Ishikawa (cell line): Measurements from ENCODE around the gene CYP26A1.

Experiments used
- CEBPB ChIP-seq: IDR thresholded peaks from 2 replicates; pipeline ENCODE4 v1.6.1; 2012
- CREB1 ChIP-seq: IDR thresholded peaks from 2 replicates; pipeline ENCODE4 v1.6.1; 2012; ENCODE audit warnings: low read depth
- EGR1 ChIP-seq: IDR thresholded peaks from 2 replicates; pipeline ENCODE4 v1.6.1; 2012
- EP300 ChIP-seq: IDR thresholded peaks from 2 replicates; pipeline ENCODE4 v1.6.1; 2012; ENCODE audit warnings: borderline replicate concordance
- FOXM1 ChIP-seq: IDR thresholded peaks from 2 replicates; pipeline ENCODE4 v1.6.1; 2012; ENCODE audit warnings: low read depth, borderline replicate concordance
- MAX ChIP-seq: IDR thresholded peaks from 2 replicates; pipeline ENCODE4 v1.6.1; 2012
- NFIC ChIP-seq: IDR thresholded peaks from 2 replicates; pipeline ENCODE4 v1.6.1; 2012
- RAD21 ChIP-seq: IDR thresholded peaks from 2 replicates; pipeline ENCODE4 v1.6.1; 2012; ENCODE audit warnings: low read depth
- TAF1 ChIP-seq: IDR thresholded peaks from 2 replicates; pipeline ENCODE4 v1.6.1; 2012; ENCODE audit warnings: low read depth, mild to moderate bottlenecking
- TCF12 ChIP-seq: IDR thresholded peaks from 2 replicates; pipeline ENCODE4 v1.6.1; 2012; ENCODE audit warnings: low read depth
- USF1 ChIP-seq: IDR thresholded peaks from 2 replicates; pipeline ENCODE4 v1.6.1; 2012
- YY1 ChIP-seq: IDR thresholded peaks from 2 replicates; pipeline ENCODE4 v1.6.1; 2012; ENCODE audit warnings: low read depth
- TF ChIP-seq, protein P1 (sequence below): IDR thresholded peaks from 2 replicates; pipeline ENCODE4 v1.6.1; 2012; ENCODE audit warnings: low read depth, mild to moderate bottlenecking

DNA sequence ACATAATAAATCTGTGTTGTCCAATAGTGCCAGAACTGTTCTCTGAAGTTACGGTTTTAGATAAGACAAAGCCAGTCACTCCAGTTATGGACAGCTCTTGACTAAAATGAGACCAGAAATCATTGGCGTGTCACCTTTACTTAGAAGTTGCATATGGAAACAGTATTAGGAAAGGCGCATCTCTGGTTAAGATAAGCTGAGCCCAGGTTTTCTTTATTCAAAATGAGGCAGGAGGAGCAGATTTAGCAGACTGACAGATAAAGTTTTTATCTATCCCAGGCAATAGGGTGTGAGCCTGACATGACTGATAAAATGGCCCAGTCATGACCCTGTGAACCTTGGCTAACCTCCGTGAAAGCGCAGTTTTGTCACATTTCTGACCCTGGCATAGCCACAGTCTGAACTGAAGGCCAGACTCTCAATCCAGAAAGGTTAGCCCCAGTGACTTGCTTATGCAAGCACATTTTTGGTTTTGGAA lies 4.2 kb downstream of the CYP26A1 start:
- TF ChIP-seq TCF12, result no peak
- TF ChIP-seq EP300, result no peak
- no peak for TF ChIP-seq YY1
- no peak for TF ChIP-seq NFIC
- TF ChIP-seq RAD21, result no peak
- no peak for TF ChIP-seq CREB1
- TF ChIP-seq MAX, result no peak
- no peak for TF ChIP-seq TAF1
- no peak for TF ChIP-seq EGR1
- TF ChIP-seq, protein P1, sequence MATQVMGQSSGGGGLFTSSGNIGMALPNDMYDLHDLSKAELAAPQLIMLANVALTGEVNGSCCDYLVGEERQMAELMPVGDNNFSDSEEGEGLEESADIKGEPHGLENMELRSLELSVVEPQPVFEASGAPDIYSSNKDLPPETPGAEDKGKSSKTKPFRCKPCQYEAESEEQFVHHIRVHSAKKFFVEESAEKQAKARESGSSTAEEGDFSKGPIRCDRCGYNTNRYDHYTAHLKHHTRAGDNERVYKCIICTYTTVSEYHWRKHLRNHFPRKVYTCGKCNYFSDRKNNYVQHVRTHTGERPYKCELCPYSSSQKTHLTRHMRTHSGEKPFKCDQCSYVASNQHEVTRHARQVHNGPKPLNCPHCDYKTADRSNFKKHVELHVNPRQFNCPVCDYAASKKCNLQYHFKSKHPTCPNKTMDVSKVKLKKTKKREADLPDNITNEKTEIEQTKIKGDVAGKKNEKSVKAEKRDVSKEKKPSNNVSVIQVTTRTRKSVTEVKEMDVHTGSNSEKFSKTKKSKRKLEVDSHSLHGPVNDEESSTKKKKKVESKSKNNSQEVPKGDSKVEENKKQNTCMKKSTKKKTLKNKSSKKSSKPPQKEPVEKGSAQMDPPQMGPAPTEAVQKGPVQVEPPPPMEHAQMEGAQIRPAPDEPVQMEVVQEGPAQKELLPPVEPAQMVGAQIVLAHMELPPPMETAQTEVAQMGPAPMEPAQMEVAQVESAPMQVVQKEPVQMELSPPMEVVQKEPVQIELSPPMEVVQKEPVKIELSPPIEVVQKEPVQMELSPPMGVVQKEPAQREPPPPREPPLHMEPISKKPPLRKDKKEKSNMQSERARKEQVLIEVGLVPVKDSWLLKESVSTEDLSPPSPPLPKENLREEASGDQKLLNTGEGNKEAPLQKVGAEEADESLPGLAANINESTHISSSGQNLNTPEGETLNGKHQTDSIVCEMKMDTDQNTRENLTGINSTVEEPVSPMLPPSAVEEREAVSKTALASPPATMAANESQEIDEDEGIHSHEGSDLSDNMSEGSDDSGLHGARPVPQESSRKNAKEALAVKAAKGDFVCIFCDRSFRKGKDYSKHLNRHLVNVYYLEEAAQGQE, result no peak
- TF ChIP-seq CEBPB, result no peak
- no peak for TF ChIP-seq USF1
- TF ChIP-seq FOXM1, result no peak
